A673 (cell line): ENCODE measurements around the gene PACSIN2.

Source experiments
- EZH2 ChIP-seq: fragments of 200-600 bp; sonication (generic); IDR thresholded peaks from 2 replicates; pipeline ENCODE4 v1.6.1; 2017; ENCODE audit warnings: borderline replicate concordance, low read depth, mild to moderate bottlenecking, mixed read lengths, antibody characterized with exemption, low read length; ENCODE audit not compliant: poor library complexity, severe bottlenecking
- TF ChIP-seq, protein P1 (sequence below): fragments of 300-800, 200-600 bp; sonication (generic); conservative IDR thresholded peaks from 2 replicates; pipeline ENCODE4 v1.5.1; 2017; ENCODE audit warnings: low read depth, mild to moderate bottlenecking, antibody characterized with exemption, low read length, moderate library complexity, mixed read lengths

DNA sequence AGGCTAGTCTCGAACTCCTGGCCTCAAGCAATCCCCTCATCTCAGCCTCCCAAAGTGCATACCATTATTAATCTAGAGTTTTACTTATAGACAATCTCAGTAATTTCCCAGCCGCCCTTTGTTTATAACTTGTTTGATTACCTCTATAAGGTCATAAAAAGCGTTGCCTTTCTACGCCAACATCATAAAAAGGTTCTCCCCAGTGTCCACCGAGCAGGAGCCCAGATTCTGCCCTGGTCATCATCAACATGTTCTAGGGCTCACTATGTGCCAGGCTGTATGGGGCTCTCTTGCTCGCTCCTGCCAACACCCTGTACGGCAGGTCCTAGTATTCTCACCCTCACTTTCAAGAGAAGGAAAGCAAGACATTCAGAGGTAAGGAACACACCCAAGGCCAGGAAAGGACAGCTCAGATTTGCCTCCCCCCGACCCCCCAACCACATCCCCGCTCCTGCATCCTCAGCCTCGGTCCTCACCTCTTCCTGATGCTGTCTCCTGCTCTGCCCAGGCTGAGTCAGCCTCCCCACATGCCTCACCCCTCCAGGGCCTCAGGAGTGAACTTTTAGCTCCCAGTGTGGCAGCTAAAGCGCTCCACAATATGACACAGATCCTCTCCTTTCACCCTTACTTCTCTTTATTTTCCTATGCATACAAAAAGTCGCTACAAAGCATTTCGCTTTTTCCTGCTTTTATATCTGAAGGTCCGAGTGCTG, 172.1 kb downstream of the PACSIN2 start:
- TF ChIP-seq, protein P1, sequence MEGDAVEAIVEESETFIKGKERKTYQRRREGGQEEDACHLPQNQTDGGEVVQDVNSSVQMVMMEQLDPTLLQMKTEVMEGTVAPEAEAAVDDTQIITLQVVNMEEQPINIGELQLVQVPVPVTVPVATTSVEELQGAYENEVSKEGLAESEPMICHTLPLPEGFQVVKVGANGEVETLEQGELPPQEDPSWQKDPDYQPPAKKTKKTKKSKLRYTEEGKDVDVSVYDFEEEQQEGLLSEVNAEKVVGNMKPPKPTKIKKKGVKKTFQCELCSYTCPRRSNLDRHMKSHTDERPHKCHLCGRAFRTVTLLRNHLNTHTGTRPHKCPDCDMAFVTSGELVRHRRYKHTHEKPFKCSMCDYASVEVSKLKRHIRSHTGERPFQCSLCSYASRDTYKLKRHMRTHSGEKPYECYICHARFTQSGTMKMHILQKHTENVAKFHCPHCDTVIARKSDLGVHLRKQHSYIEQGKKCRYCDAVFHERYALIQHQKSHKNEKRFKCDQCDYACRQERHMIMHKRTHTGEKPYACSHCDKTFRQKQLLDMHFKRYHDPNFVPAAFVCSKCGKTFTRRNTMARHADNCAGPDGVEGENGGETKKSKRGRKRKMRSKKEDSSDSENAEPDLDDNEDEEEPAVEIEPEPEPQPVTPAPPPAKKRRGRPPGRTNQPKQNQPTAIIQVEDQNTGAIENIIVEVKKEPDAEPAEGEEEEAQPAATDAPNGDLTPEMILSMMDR = no peak
- no peak for TF ChIP-seq EZH2
